Measurements from ENCODE around the gene RARRES1.

DNA sequence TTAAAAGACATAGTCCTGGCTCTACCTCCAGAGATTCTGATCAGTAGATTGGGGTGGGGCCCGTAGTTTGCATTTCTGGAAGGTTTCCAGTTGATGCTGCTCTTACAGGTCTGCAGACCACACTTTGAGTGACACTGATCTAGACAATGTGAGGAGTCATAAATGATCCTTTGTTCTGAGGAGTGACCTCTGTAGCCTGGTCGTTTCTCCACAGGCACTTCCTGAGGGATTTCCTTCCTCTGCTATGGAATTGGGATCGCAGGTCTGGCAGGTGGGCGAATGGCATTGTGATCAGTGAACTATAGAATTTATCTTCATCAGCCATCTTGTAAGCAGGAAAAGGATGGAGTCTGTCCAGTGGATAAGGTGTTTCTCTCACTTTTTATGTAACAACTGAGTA, 82.5 kb downstream of the RARRES1 start:
- TF ChIP-seq, protein P1, sequence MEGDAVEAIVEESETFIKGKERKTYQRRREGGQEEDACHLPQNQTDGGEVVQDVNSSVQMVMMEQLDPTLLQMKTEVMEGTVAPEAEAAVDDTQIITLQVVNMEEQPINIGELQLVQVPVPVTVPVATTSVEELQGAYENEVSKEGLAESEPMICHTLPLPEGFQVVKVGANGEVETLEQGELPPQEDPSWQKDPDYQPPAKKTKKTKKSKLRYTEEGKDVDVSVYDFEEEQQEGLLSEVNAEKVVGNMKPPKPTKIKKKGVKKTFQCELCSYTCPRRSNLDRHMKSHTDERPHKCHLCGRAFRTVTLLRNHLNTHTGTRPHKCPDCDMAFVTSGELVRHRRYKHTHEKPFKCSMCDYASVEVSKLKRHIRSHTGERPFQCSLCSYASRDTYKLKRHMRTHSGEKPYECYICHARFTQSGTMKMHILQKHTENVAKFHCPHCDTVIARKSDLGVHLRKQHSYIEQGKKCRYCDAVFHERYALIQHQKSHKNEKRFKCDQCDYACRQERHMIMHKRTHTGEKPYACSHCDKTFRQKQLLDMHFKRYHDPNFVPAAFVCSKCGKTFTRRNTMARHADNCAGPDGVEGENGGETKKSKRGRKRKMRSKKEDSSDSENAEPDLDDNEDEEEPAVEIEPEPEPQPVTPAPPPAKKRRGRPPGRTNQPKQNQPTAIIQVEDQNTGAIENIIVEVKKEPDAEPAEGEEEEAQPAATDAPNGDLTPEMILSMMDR (IDR thresholded peaks at IDR 0.05), result no peak
- TF ChIP-seq TCF7L2 (IDR thresholded peaks at IDR 0.05; ENCODE audit: low read depth, low read length), result no peak
- TF ChIP-seq, protein P2, sequence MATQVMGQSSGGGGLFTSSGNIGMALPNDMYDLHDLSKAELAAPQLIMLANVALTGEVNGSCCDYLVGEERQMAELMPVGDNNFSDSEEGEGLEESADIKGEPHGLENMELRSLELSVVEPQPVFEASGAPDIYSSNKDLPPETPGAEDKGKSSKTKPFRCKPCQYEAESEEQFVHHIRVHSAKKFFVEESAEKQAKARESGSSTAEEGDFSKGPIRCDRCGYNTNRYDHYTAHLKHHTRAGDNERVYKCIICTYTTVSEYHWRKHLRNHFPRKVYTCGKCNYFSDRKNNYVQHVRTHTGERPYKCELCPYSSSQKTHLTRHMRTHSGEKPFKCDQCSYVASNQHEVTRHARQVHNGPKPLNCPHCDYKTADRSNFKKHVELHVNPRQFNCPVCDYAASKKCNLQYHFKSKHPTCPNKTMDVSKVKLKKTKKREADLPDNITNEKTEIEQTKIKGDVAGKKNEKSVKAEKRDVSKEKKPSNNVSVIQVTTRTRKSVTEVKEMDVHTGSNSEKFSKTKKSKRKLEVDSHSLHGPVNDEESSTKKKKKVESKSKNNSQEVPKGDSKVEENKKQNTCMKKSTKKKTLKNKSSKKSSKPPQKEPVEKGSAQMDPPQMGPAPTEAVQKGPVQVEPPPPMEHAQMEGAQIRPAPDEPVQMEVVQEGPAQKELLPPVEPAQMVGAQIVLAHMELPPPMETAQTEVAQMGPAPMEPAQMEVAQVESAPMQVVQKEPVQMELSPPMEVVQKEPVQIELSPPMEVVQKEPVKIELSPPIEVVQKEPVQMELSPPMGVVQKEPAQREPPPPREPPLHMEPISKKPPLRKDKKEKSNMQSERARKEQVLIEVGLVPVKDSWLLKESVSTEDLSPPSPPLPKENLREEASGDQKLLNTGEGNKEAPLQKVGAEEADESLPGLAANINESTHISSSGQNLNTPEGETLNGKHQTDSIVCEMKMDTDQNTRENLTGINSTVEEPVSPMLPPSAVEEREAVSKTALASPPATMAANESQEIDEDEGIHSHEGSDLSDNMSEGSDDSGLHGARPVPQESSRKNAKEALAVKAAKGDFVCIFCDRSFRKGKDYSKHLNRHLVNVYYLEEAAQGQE (IDR thresholded peaks at IDR 0.05; ENCODE audit: insufficient read depth in 1 of 2, low read depth in 2 of 2, low read length in 1 of 2), result no peak
